Measurements from ENCODE around the gene PBX2.

DNA sequence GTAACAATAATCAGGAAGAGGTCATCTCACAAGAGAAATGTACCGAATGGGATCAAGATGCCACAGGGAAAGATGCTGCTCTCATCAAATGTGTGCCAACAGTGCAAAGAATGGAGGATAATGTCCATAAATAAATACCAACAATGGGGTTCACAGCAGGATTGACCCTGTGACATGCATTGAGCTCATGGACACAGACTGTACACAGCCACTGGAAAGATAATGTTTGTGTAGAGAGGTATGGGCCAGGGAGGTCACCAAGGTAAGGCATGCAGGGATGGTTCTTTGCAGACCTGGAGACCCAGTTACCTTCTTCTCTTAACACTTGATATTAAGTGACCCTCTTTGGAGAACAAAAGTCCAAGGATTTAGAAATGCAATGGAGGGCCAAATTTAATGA is 15.6 kb downstream of the PBX2 start:
- TF ChIP-seq, protein P1, sequence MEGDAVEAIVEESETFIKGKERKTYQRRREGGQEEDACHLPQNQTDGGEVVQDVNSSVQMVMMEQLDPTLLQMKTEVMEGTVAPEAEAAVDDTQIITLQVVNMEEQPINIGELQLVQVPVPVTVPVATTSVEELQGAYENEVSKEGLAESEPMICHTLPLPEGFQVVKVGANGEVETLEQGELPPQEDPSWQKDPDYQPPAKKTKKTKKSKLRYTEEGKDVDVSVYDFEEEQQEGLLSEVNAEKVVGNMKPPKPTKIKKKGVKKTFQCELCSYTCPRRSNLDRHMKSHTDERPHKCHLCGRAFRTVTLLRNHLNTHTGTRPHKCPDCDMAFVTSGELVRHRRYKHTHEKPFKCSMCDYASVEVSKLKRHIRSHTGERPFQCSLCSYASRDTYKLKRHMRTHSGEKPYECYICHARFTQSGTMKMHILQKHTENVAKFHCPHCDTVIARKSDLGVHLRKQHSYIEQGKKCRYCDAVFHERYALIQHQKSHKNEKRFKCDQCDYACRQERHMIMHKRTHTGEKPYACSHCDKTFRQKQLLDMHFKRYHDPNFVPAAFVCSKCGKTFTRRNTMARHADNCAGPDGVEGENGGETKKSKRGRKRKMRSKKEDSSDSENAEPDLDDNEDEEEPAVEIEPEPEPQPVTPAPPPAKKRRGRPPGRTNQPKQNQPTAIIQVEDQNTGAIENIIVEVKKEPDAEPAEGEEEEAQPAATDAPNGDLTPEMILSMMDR (IDR thresholded peaks at IDR 0.05; ENCODE audit: low read length) = no peak
- TF ChIP-seq EZH2 (optimal IDR thresholded peaks at IDR 0.05; ENCODE audit: low read depth, low read length) (no peak), EZH2phosphoT487 (IDR thresholded peaks at IDR 0.05; ENCODE audit: low read length) (no peak)

All from MM.1S (cell line).